Stomach (tissue), 9 donors: ENCODE measurements around the gene CEP70. TPM values are rescaled to one million over a fixed set of nuclear protein-coding genes. Genes with fewer than 3 reads are reported as not detected.
"Not testable (repeated sequence)": the region's sequence is repeated elsewhere in the genome, so short reads cannot be mapped to it uniquely, and the experiment has no call there.

Source experiments
- DNase-seq, 2 donors: peaks; one replicate each; pipeline versions ENCODE4 v3.0.0 to v3.0.0-alpha.2; 2013 to 2019
- H3K27ac ChIP-seq, 5 donors: fragments of 200-600 bp in 4 of 5; sonication (generic) in 4 of 5; one replicate each; pipeline ENCODE4 v1.5.1; 2013 to 2019; ENCODE audit warnings: mild to moderate bottlenecking in 1 of 5, moderate library complexity in 1 of 5
- H3K27me3 ChIP-seq, 3 donors: fragments of 200-600 bp; sonication (generic); one replicate each; pipeline ENCODE4 v1.5.1; 2017 to 2019; ENCODE audit warnings: mixed run types in 1 of 3
- H3K36me3 ChIP-seq, 4 donors: fragments of 200-600 bp; sonication (generic); 1 replicate in 3 of 4; 2 replicates in 1 of 4; pipeline ENCODE4 v1.5.1; 2016 to 2019
- H3K4me1 ChIP-seq, 4 donors: fragments of 200-600 bp; sonication (generic); one replicate each; pipeline ENCODE4 v1.5.1; 2016 to 2019
- H3K4me3 ChIP-seq, 4 donors: fragments of 200-600 bp; sonication (generic) in 3 of 4; one replicate each; pipeline ENCODE4 v1.5.1; 2016 to 2019; ENCODE audit warnings: mild to moderate bottlenecking in 1 of 4
- H3K9me3 ChIP-seq, 4 donors: fragments of 200-600 bp; sonication (generic); one replicate each; pipeline ENCODE4 v1.5.1; 2016 to 2019
- EP300 ChIP-seq: sonication (generic); formaldehyde crosslinking; IDR thresholded peaks from one replicate; pipeline ENCODE4 v1.6.1; 2017; ENCODE audit warnings: antibody characterized with exemption
- POLR2A ChIP-seq, 4 donors: fragments of 450-650 bp; IDR thresholded peaks; one replicate each; pipeline ENCODE4 v1.6.1; 2016; ENCODE audit warnings: antibody characterized with exemption in 4 of 4, control low read depth in 2 of 4, mild to moderate bottlenecking in 1 of 4, moderate library complexity in 1 of 4
- POLR2AphosphoS5 ChIP-seq, 3 donors: sonication (generic); formaldehyde crosslinking; IDR thresholded peaks; one replicate each; pipeline ENCODE4 v1.6.1; 2016; ENCODE audit warnings: antibody characterized with exemption in 3 of 3
- WGBS, 5 donors: extraction: QIAGEN DNeasy Blood & Tissue Kit in 3 of 5; methylation state at CpG; one replicate each; pipeline versions ENCODE4 v1.1.5 to v1.1.7; 2013 to 2018; 5-methylcytosine and 5-hydroxymethylcytosine counted together
- intact Hi-C: fragments of 100-400 bp; cut with DNase I; formaldehyde crosslinking; loops from one replicate; pipeline ENCODE4 v1.15.1; 2023; ENCODE audit warnings: low total_unique reads
- polyA plus RNA-seq, 3 donors: library from polyadenylated mRNA; stranded (reverse); fragments of 200-250 nt; gene quantifications; one replicate each; pipeline ENCODE4 v1.2.3, GENCODE V29; 2013
- total RNA-seq, 5 donors: library from RNA; depleted of rRNA; stranded (reverse); fragments of >200 nt; gene quantifications; one replicate each; pipeline versions ENCODE4 v1.1.0 to v1.2.3, GENCODE V29; 2014 to 2016
- TF ChIP-seq, protein P1 (sequence below), 7 experiments: fragments of 450-650 bp in 4 of 7; fragments of 200-600 bp in 3 of 7; sonication (generic) in 3 of 7; IDR thresholded peaks; one replicate each; pipeline ENCODE4 v1.5.1; 2016 to 2019; ENCODE audit warnings: antibody characterized with exemption in 7 of 7, control low read depth in 2 of 7, mild to moderate bottlenecking in 1 of 7
- donor health status: healthy with polysubstance abuse.
- donor health status: Bipolar disorder and iron deficiency.
- donor health status: healthy.

Gene CEP70
- total and polyA plus RNA-seq, 8 donors, result 10.5 to 58.3 (median 17.2) TPM

DNA sequence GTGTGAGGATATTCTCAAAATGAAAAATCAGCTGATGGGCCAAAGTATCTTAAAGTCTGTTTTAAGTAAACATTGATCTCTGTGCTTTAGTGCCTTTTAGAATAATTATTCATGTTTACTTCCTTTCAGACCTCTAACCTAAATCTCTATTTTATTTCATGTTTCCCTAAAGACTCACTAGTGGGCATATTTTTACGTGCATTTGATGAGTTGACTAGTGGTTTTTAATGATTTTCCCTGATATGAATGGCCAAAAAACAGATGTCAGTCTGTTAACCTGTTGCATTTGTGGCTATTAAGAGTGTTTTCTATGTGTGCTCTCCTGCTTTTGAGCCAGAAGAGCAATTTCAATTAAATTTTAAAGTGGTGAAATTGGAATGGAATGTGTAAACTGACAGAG is 21.4 kb upstream of the CEP70 start:
- intact Hi-C loops, result no loop called here
- peaks cover 0 to 10% (median 2%) of the 10 kb centered on the region in 4 donors for H3K4me1 ChIP-seq
- H3K9me3 ChIP-seq, result no peaks in the 10 kb centered on the region
- H3K27ac ChIP-seq, result no peak overlapping the region
- WGBS, 5 donors, result 80 to 89% (median 83%) methylated on average over 1 of the region's 1 CpG
- DNase-seq, result no peak
- H3K4me3 ChIP-seq, result no peak overlapping the region
- TF ChIP-seq POLR2A (IDR thresholded peaks at IDR 0.05) (no peak), POLR2AphosphoS5 (IDR thresholded peaks at IDR 0.05) (no peak), EP300 (no peak)
- TF ChIP-seq, protein P1, sequence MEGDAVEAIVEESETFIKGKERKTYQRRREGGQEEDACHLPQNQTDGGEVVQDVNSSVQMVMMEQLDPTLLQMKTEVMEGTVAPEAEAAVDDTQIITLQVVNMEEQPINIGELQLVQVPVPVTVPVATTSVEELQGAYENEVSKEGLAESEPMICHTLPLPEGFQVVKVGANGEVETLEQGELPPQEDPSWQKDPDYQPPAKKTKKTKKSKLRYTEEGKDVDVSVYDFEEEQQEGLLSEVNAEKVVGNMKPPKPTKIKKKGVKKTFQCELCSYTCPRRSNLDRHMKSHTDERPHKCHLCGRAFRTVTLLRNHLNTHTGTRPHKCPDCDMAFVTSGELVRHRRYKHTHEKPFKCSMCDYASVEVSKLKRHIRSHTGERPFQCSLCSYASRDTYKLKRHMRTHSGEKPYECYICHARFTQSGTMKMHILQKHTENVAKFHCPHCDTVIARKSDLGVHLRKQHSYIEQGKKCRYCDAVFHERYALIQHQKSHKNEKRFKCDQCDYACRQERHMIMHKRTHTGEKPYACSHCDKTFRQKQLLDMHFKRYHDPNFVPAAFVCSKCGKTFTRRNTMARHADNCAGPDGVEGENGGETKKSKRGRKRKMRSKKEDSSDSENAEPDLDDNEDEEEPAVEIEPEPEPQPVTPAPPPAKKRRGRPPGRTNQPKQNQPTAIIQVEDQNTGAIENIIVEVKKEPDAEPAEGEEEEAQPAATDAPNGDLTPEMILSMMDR (IDR thresholded peaks at IDR 0.05), result no peak
- no peaks in the 10 kb centered on the region for H3K36me3 ChIP-seq
- no peaks in the 10 kb centered on the region for H3K27me3 ChIP-seq

DNA sequence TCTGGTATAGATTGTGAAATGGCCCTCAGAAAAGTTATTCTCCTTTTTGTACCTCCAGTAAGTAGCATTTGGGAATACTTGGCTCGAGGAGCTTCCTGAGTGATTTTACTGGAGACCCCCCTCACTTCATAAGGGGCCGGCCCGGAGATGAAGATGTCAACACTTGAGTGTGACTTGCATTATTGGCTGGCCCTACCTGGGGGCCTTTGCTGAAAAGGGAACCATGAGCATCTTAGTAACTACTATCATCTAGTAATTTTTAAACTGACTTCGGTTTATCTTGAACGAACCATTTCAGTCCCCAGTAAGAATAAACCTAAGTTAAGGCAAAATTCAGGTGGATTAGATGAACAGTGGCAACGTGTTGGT is 15.8 kb upstream of the CEP70 start:
- peak overlapping the region; percentile 64 to 80 (median 68) for H3K4me3 ChIP-seq
- 68 to 84% (median 76%) methylated on average over 6 of the region's 6 CpGs for WGBS, 5 donors
- DNase-seq, result peak in 1 of 2 donors; percentile 18
- H3K27me3 ChIP-seq, result no peaks in the 10 kb centered on the region
- peaks cover 13 to 25% (median 16%) of the 10 kb centered on the region in 4 donors for H3K4me1 ChIP-seq
- TF ChIP-seq POLR2A (IDR thresholded peaks at IDR 0.05) (no peak), EP300 (no peak), POLR2AphosphoS5 (IDR thresholded peaks at IDR 0.05) (no peak)
- TF ChIP-seq, protein P1 (IDR thresholded peaks at IDR 0.05), result no peak
- intact Hi-C loops, result no loop called here
- no peaks in the 10 kb centered on the region for H3K36me3 ChIP-seq
- peak overlapping the region in 4 of 5 donors; percentile 89 to 97 (median 91) for H3K27ac ChIP-seq
- H3K9me3 ChIP-seq, result no peaks in the 10 kb centered on the region

DNA sequence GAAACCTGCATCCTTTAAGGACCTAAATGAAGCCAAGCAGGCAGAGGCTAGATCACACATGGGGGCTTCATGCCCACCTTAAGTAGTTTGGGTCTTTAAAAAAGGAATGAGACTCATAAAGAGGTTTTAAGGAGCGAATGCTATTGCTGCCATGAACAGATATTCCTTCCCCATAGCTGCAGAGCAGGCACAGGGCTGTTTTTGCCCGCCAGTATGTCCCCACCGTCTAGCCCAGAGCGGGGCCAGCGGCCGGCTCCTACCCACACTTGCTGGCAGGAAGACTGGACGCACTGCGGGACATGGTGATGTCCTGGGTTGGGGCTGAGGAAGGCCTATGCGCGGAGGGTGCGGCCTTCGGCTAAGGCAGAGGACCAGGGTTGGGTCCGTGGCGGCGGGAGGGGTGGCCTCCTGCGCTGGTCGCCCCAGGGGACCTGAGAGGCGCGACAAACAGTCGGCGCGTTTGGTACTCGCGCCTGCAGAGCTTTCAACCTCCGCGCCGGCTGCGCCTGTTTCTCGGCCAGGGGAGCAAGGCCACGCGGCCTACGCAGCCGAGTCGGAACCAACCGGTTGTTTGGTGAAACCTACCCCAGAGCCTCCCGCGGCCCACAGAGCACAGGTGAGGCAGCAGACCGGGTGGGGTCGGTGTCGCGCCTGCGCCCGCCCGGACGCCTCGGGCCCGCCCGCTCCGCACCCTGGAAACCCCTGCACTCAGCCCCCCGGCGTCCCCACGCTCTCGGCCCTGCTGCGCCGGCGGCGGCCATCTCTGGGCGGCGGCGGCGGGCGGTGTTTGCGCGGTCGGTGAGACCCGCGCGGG is 14.5 kb upstream of the CEP70 start, which contains the start of gene FAIM:
Gene FAIM (plus strand): TSS at position 450 of the 814 bp plus-strand sequence. CDS start 10,956 bp downstream, outside the sequence.
- Histone ChIP-seq H3K27me3 (no peaks in the 10 kb centered on the region), H3K36me3 (no peaks in the 10 kb centered on the region), H3K9me3 (no peaks in the 10 kb centered on the region), H3K4me3 (peak within 1 kb of the TSS; percentile 64 to 80 (median 68)), H3K4me1 (peaks cover 13 to 25% (median 16%) of the 10 kb centered on the region in 4 donors), H3K27ac (peak within 1 kb of the TSS; percentile 89 to 97 (median 92))
- 2 to 5% (median 3%) methylated on average over 12 to 68 of the region's 68 CpGs for WGBS, 5 donors
- TF ChIP-seq POLR2AphosphoS5 (IDR thresholded peaks at IDR 0.05) (peak in 1 of 3 donors; percentile 42), EP300 (no peak)
- intact Hi-C loops, result no loop called here
- peak; percentile 71 to 89 for DNase-seq

DNA sequence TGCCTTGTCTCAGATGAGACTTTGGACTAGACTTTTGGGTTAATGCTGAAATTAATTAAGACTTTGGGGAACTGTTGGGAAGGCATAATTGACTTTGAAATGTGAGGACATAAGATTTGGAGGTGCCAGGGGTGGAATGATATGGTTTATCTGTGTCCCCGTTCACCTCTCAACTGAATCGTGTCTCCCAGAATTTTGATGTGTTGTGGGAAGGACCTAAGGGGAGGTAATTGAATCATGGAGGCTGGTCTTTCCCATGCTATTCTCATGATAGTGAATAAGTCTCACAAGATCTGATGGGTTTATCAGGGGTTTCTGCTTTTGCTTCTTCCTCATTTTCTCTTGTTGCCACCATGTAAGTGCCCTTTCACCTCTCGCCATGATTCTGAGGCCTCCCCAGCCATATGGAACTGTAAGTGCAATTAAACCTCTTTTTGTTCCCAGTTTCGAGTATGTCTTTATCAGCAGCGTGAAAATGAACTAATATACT is 10.1 kb upstream of the CEP70 start:
- H3K4me1 ChIP-seq, H3K27ac ChIP-seq, H3K36me3 ChIP-seq, H3K4me3 ChIP-seq, H3K27me3 ChIP-seq, DNase-seq, H3K9me3 ChIP-seq: not testable (repeated sequence)
- 93 to 97% (median 96%) methylated on average over 5 of the region's 5 CpGs for WGBS, 5 donors
- intact Hi-C loops, result loop anchor here (5.0 kb wide), 1 partner anchor 313 kb away; no protein-coding TSS in a partner anchor

DNA sequence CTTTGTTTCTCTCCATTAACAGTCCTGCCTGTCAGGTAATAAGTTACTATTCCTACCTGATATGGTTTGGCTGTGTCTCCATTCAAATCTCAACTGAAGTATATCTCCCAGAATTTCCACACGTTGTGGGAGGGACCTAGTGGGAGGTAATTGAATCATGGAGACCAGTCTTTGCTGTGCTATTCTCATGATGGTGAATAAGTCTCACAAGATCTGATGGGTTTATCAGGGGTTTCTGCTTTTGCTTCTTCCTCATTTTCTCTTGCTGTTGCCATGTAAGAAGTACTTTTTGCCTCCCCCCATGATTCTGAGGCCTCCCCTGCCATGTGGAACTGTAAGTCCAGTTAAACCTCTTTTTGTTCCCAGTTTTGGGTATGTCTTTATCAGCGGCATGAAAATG is 7.6 kb upstream of the CEP70 start:
- not testable (repeated sequence) for H3K36me3 ChIP-seq, H3K27ac ChIP-seq, H3K4me1 ChIP-seq, H3K9me3 ChIP-seq, H3K27me3 ChIP-seq, DNase-seq, H3K4me3 ChIP-seq
- WGBS, 5 donors, result 55 to 70% (median 60%) methylated on average over 2 of the region's 2 CpGs
- intact Hi-C loops, result loop anchor here (5.0 kb wide), 1 partner anchor 316 kb away; no protein-coding TSS in a partner anchor
